MM.1S (cell line): ENCODE measurements around the gene CPT1A.

ENCODE experiments used
- DNase-seq: peaks from one replicate; pipeline ENCODE4 v3.0.0-alpha.2; 2015
- H2AFZ ChIP-seq: fragments of 300-600 bp; sonication (generic); 2 replicates; pipeline ENCODE4 v1.6.0; 2016; ENCODE audit warnings: antibody characterized with exemption, low read length
- H3F3A ChIP-seq: fragments of 300-600 bp; sonication (generic); 2 replicates; pipeline ENCODE4 v1.6.1; 2016; ENCODE audit warnings: mild to moderate bottlenecking, antibody characterized with exemption, low read length, moderate library complexity, mixed read lengths; ENCODE audit not compliant: insufficient read depth
- H3K27ac ChIP-seq: fragments of 300-600 bp; sonication (generic); 2 replicates; pipeline ENCODE4 v1.5.1; 2016; ENCODE audit warnings: mild to moderate bottlenecking, low read length
- H3K27me3 ChIP-seq: fragments of 300-600 bp; sonication (generic); replicated peaks from 2 replicates; pipeline ENCODE4 v1.6.0; 2016; ENCODE audit warnings: low read length; ENCODE audit not compliant: insufficient read depth
- H3K36me3 ChIP-seq: fragments of 300-600 bp; sonication (generic); replicated peaks from 2 replicates; pipeline ENCODE4 v1.6.1; 2016; ENCODE audit warnings: mild to moderate bottlenecking, low read length, mixed read lengths; ENCODE audit not compliant: insufficient read depth
- H3K4me1 ChIP-seq: fragments of 300-600 bp; sonication (generic); 2 replicates; pipeline ENCODE4 v1.6.1; 2016; ENCODE audit warnings: low read length, mixed read lengths
- H3K4me2 ChIP-seq: fragments of 300-600 bp; sonication (generic); 2 replicates; pipeline ENCODE4 v1.6.0; 2016; ENCODE audit warnings: low read depth, low read length
- H3K4me3 ChIP-seq: fragments of 300-600 bp; sonication (generic); 2 replicates; pipeline ENCODE4 v1.5.1; 2016; ENCODE audit warnings: low read length, mixed read lengths
- H3K79me2 ChIP-seq: fragments of 300-600 bp; sonication (generic); 2 replicates; pipeline ENCODE4 v1.6.1; 2016; ENCODE audit warnings: mixed run types, low read length, mixed read lengths
- H3K9ac ChIP-seq: fragments of 300-600 bp; sonication (generic); 2 replicates; pipeline ENCODE4 v1.6.1; 2016; ENCODE audit warnings: low read length, mixed read lengths
- H3K9me2 ChIP-seq: fragments of 300-600 bp; sonication (generic); replicated peaks from 2 replicates; pipeline ENCODE4 v1.6.1; 2016; ENCODE audit warnings: mild to moderate bottlenecking, low read length, mixed read lengths; ENCODE audit not compliant: insufficient read depth
- H3K9me3 ChIP-seq: fragments of 300-600 bp; sonication (generic); replicated peaks from 2 replicates; pipeline ENCODE4 v1.6.1; 2016; ENCODE audit warnings: mild to moderate bottlenecking, low read length, mixed read lengths; ENCODE audit not compliant: insufficient read depth
- H4K20me1 ChIP-seq: fragments of 300-600 bp; sonication (generic); 2 replicates; pipeline ENCODE4 v1.6.1; 2016; ENCODE audit warnings: mild to moderate bottlenecking, low read length, moderate library complexity, mixed read lengths; ENCODE audit not compliant: insufficient read depth
- CTCF ChIP-seq: fragments of 300-600 bp; sonication (generic); IDR thresholded peaks from 2 replicates; pipeline ENCODE4 v1.5.1; 2016; ENCODE audit warnings: antibody characterized with exemption, low read length, mixed read lengths
- EZH2 ChIP-seq: fragments of 300-600 bp; sonication (generic); optimal IDR thresholded peaks from 2 replicates; pipeline ENCODE3; 2017; ENCODE audit warnings: low read depth, mild to moderate bottlenecking, antibody characterized with exemption, low read length, mixed read lengths
- EZH2phosphoT487 ChIP-seq: fragments of 300-600 bp; sonication (generic); IDR thresholded peaks from 2 replicates; pipeline ENCODE4 v1.6.1; 2018; ENCODE audit warnings: antibody characterized with exemption, low read length

CPT1A gene

GRCh38 chr11:68721075-68721474 lies 120.6 kb downstream of the CPT1A start:
- no peak overlapping the region for H3K4me3 ChIP-seq
- no peak for DNase-seq
- no peaks in the 10 kb centered on the region for H3K4me1 ChIP-seq
- H3K79me2 ChIP-seq: no peaks in the 10 kb centered on the region
- no peaks in the 10 kb centered on the region for H3F3A ChIP-seq
- H3K9me3 ChIP-seq: no peaks in the 10 kb centered on the region
- H3K9me2 ChIP-seq: no peaks in the 10 kb centered on the region
- H2AFZ ChIP-seq: no peak overlapping the region
- no peaks in the 10 kb centered on the region for H3K27me3 ChIP-seq
- no peak overlapping the region for H3K9ac ChIP-seq
- no peaks in the 10 kb centered on the region for H4K20me1 ChIP-seq
- no peak overlapping the region for H3K4me2 ChIP-seq
- TF ChIP-seq EZH2 (no peak), EZH2phosphoT487 (no peak), CTCF (no peak)
- no peaks in the 10 kb centered on the region for H3K36me3 ChIP-seq
- no peak overlapping the region for H3K27ac ChIP-seq

- Histone ChIP-seq H2AFZ (no peak overlapping the region), H3F3A (no peaks in the 10 kb centered on the region), H3K9me2 (no peaks in the 10 kb centered on the region), H3K9me3 (no peaks in the 10 kb centered on the region), H3K4me3 (no peak overlapping the region), H3K4me1 (no peaks in the 10 kb centered on the region), H3K27ac (no peak overlapping the region), H3K27me3 (no peaks in the 10 kb centered on the region), H3K79me2 (no peaks in the 10 kb centered on the region), H4K20me1 (no peaks in the 10 kb centered on the region), H3K4me2 (no peak overlapping the region), H3K9ac (no peak overlapping the region), H3K36me3 (no peaks in the 10 kb centered on the region)
- no peak for TF ChIP-seq CTCF
- no peak for TF ChIP-seq EZH2phosphoT487
- TF ChIP-seq EZH2: no peak
- DNase-seq: no peak
These were observed 126.1 kb downstream of the CPT1A start for GRCh38 chr11:68715456-68716122.

GRCh38 chr11:68714060-68714856 lies 127.5 kb downstream of the CPT1A start:
- H3K36me3 ChIP-seq: no peaks in the 10 kb centered on the region
- H3F3A ChIP-seq: no peaks in the 10 kb centered on the region
- H4K20me1 ChIP-seq: no peaks in the 10 kb centered on the region
- H2AFZ ChIP-seq: no peak overlapping the region
- no peaks in the 10 kb centered on the region for H3K9me2 ChIP-seq
- H3K4me1 ChIP-seq: no peaks in the 10 kb centered on the region
- no peak overlapping the region for H3K27ac ChIP-seq
- H3K9me3 ChIP-seq: no peaks in the 10 kb centered on the region
- DNase-seq: no peak
- no peak overlapping the region for H3K4me2 ChIP-seq
- no peaks in the 10 kb centered on the region for H3K27me3 ChIP-seq
- H3K4me3 ChIP-seq: no peak overlapping the region
- no peak overlapping the region for H3K9ac ChIP-seq
- TF ChIP-seq EZH2: no peak
- TF ChIP-seq EZH2phosphoT487: no peak
- no peaks in the 10 kb centered on the region for H3K79me2 ChIP-seq
